AG08396 (cell line): Measurements from ENCODE around the gene RBP4.
"Not testable (repeated sequence)": the region's sequence is repeated elsewhere in the genome, so short reads cannot be mapped to it uniquely, and the experiment has no call there.

Source experiments
- DNase-seq: peaks from one replicate; pipeline ENCODE4 v3.0.0; 2012; ENCODE audit warnings: low spot score, mixed read lengths

Gene RBP4

GRCh38 chr10:93566435-93567276, 34.4 kb downstream of the RBP4 start, which contains the start of gene FFAR4:
Gene FFAR4, plus strand, starts transcription at chr10:93566665. Its CDS starts 56 bp downstream, at chr10:93566721.
- no peak for DNase-seq

GRCh38 chr10:93565446-93565845, 35.6 kb downstream of the RBP4 start:
- DNase-seq = no peak

- no peak for DNase-seq
Measured at GRCh38 chr10:93560541-93560940, 40.5 kb downstream of the RBP4 start.

GRCh38 chr10:93559490-93559889, 41.5 kb downstream of the RBP4 start:
- DNase-seq = no peak

GRCh38 chr10:93554760-93555432, 46.1 kb downstream of the RBP4 start:
- peak; percentile 76 for DNase-seq

- DNase-seq = no peak
Measured at GRCh38 chr10:93554316-93554663, 46.7 kb downstream of the RBP4 start.

- DNase-seq = no peak
Measured at GRCh38 chr10:93553482-93554315, 47.3 kb downstream of the RBP4 start.

GRCh38 chr10:93552780-93553179, 48.3 kb downstream of the RBP4 start:
- DNase-seq = no peak

GRCh38 chr10:93550606-93551005, 50.4 kb downstream of the RBP4 start:
- DNase-seq = no peak

- no peak for DNase-seq
Measured at GRCh38 chr10:93548376-93549071, 52.5 kb downstream of the RBP4 start.

GRCh38 chr10:93547522-93547921, 53.5 kb downstream of the RBP4 start:
- DNase-seq = no peak

- DNase-seq = not testable (repeated sequence)
Measured at GRCh38 chr10:93546995-93547394, 54.0 kb downstream of the RBP4 start.

- DNase-seq = no peak
Measured at GRCh38 chr10:93542358-93542791, 58.7 kb downstream of the RBP4 start.
